Right kidney (tissue), 1 donor: ENCODE data around the gene SULT4A1.

Source experiments
- DNase-seq: peaks from one replicate; pipeline ENCODE4 v3.0.0-alpha.2; 2016

The SULT4A1 gene

DNA sequence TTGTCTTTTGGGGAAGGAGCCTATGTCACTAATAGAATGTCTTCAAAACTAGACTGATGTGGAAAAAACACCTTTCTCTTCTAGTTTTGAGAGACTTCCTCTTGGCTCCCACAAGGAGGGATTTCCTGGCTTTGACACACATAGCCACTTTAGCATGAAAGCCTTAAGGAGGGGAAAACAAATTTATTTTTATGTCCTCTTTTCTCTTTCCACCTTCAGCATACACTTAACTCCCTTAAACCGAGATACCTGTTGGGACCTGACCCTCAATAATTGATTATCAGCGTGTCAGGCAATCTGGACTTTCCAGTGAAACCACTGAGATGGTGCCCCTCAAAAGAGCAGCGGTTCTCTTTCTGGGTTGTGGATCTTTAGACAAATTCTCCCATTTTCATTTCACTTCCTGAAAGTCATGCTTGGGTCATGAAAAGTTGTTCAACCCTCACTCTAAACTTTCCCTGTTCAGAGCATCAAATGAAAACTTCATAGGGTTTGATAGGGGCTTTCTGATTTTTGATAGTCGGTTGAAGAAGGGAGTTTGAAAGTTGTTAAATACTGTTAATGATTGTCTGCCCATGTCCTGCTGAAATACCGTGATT, 59.3 kb downstream of the SULT4A1 start:
- DNase-seq: no peak

- no peak for DNase-seq
Observed at GRCh38 chr22:43800970-43801369, 61.3 kb downstream of the SULT4A1 start.

- no peak for DNase-seq
Observed at GRCh38 chr22:43798492-43798891, 63.8 kb downstream of the SULT4A1 start.

- no peak for DNase-seq
Observed at GRCh38 chr22:43796567-43796966, 65.7 kb downstream of the SULT4A1 start.

- DNase-seq: no peak
Observed at GRCh38 chr22:43795320-43795719, 67.0 kb downstream of the SULT4A1 start.

GRCh38 chr22:43792905-43793304, 69.4 kb downstream of the SULT4A1 start:
- DNase-seq: no peak

GRCh38 chr22:43789452-43789851, 72.9 kb downstream of the SULT4A1 start:
- DNase-seq: no peak

DNA sequence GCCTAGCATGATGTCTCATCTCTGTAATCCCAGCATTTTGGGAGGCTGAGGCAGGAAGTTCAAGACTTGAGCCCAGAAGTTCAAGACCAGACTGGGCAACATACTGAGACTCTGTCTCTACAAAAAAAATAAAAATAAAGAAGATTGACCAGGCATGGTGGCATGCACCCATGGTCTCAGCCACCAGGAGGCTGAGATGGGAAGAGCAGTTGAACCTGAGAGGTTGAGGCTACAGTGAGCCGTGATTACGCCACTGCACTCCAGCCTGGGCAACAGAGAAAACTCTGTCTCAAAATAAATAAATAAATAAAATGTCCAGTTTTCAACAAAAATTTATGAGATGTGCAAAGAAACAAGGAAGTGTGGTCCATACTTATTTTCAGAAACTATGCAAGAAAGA, 78.5 kb downstream of the SULT4A1 start:
- DNase-seq: no peak

- no peak for DNase-seq
Observed at GRCh38 chr22:43782448-43782847, 79.9 kb downstream of the SULT4A1 start.

- DNase-seq: no peak
Observed at GRCh38 chr22:43777286-43777685, 85.0 kb downstream of the SULT4A1 start.

- DNase-seq: no peak
Observed at GRCh38 chr22:43776081-43776670, 86.1 kb downstream of the SULT4A1 start.
